Non-pigmented ciliary epithelial cell (primary cell): Measurements from ENCODE around the gene MAFB.
"Not testable (repeated sequence)": the region's sequence is repeated elsewhere in the genome, so short reads cannot be mapped to it uniquely, and the experiment has no call there.

ENCODE experiments used
- DNase-seq: peaks from one replicate; pipeline ENCODE4 v3.0.0-alpha.2; 2010; ENCODE audit warnings: low read depth

Gene MAFB

GRCh38 chr20:40689100-40689942 lies at the start of gene MAFB:
TSS of gene MAFB (minus strand) at chr20:40689236. CDS start at chr20:40688850, 386 bp downstream.
- peak; percentile 61 for DNase-seq

GRCh38 chr20:40736468-40736867 lies 47.4 kb upstream of the MAFB start:
- not testable (repeated sequence) for DNase-seq

GRCh38 chr20:40728996-40729395 lies 40.0 kb upstream of the MAFB start:
- DNase-seq, result no peak

- no peak for DNase-seq
Observed at GRCh38 chr20:40728470-40728869, 39.4 kb upstream of the MAFB start.

GRCh38 chr20:40727960-40728359 lies 38.9 kb upstream of the MAFB start:
- no peak for DNase-seq

- no peak for DNase-seq
Observed at GRCh38 chr20:40726776-40727175, 37.7 kb upstream of the MAFB start.

GRCh38 chr20:40724566-40724965 lies 35.5 kb upstream of the MAFB start:
- DNase-seq, result no peak

GRCh38 chr20:40720826-40721225 lies 31.8 kb upstream of the MAFB start:
- no peak for DNase-seq

GRCh38 chr20:40720099-40720498 lies 31.1 kb upstream of the MAFB start:
- no peak for DNase-seq

- no peak for DNase-seq
Observed at GRCh38 chr20:40718982-40719729, 30.1 kb upstream of the MAFB start.

- DNase-seq, result no peak
Observed at GRCh38 chr20:40718214-40718977, 29.4 kb upstream of the MAFB start.

GRCh38 chr20:40717343-40717865 lies 28.4 kb upstream of the MAFB start:
- no peak for DNase-seq

GRCh38 chr20:40715491-40715890 lies 26.5 kb upstream of the MAFB start:
- no peak for DNase-seq

GRCh38 chr20:40714916-40715315 lies 25.9 kb upstream of the MAFB start:
- no peak for DNase-seq

- DNase-seq, result no peak
Observed at GRCh38 chr20:40714109-40714508, 25.1 kb upstream of the MAFB start.

GRCh38 chr20:40713508-40713907 lies 24.5 kb upstream of the MAFB start:
- DNase-seq, result no peak

GRCh38 chr20:40711079-40711478 lies 22.0 kb upstream of the MAFB start:
- no peak for DNase-seq

GRCh38 chr20:40710603-40711002 lies 21.6 kb upstream of the MAFB start:
- no peak for DNase-seq

GRCh38 chr20:40706977-40707582 lies 18.0 kb upstream of the MAFB start:
- no peak for DNase-seq

- DNase-seq, result no peak
Observed at GRCh38 chr20:40705413-40705812, 16.4 kb upstream of the MAFB start.

GRCh38 chr20:40704828-40705227 lies 15.8 kb upstream of the MAFB start:
- no peak for DNase-seq

GRCh38 chr20:40703975-40704530 lies 15.0 kb upstream of the MAFB start:
- no peak for DNase-seq
